ENCODE measurements around the gene C1QTNF2. TPM values are rescaled to one million over a fixed set of nuclear protein-coding genes. Genes with fewer than 3 reads are reported as not detected.
A peak's percentile ranks its signal among the peaks of the same experiment; 100 is the strongest.

C1QTNF2 gene
- total and polyA plus RNA-seq, 5 donors = 1.6 to 4.3 (median 2.1) TPM

GRCh38 chr5:160371294-160371693 lies 868 bp upstream of the C1QTNF2 start:
- H3K4me3 ChIP-seq (ENCODE audit: low read length) = no peak overlapping the region
- H3K27me3 ChIP-seq (ENCODE audit: control insufficient read depth, insufficient read depth) = no peaks in the 10 kb centered on the region
- DNase-seq (no peak), ATAC-seq (no peak)
- intact Hi-C loops (cut with DNase I) = no loop called here
- H3K27ac ChIP-seq (ENCODE audit: low read length) = no peak overlapping the region
- H3K4me1 ChIP-seq (ENCODE audit: control insufficient read depth, insufficient read depth, low read length) = no peaks in the 10 kb centered on the region
- H3K9me3 ChIP-seq (ENCODE audit: control insufficient read depth, low read length) = no peaks in the 10 kb centered on the region

GRCh38 chr5:160370713-160371034 lies 248 bp upstream of the C1QTNF2 start:
- Histone ChIP-seq H3K4me3 (ENCODE audit: low read length) (peak overlapping the region; percentile 72), H3K4me1 (ENCODE audit: control insufficient read depth, insufficient read depth, low read length) (no peaks in the 10 kb centered on the region), H3K27ac (ENCODE audit: low read length) (no peak overlapping the region), H3K27me3 (ENCODE audit: control insufficient read depth, insufficient read depth) (no peaks in the 10 kb centered on the region), H3K9me3 (ENCODE audit: control insufficient read depth, low read length) (no peaks in the 10 kb centered on the region)
- 28% methylated on average over 12 of the region's 12 CpGs for WGBS
- intact Hi-C loops (cut with DNase I) = no loop called here
- DNase-seq = no peak
- ATAC-seq = peak in 1 of 2 donors; percentile 9

GRCh38 chr5:160367885-160368284 lies 2.5 kb downstream of the C1QTNF2 start:
- no peak overlapping the region for H3K27ac ChIP-seq (ENCODE audit: low read length)
- H3K4me3 ChIP-seq (ENCODE audit: low read length) = no peak overlapping the region
- DNase-seq (no peak), ATAC-seq (no peak)
- H3K4me1 ChIP-seq (ENCODE audit: control insufficient read depth, insufficient read depth, low read length) = no peaks in the 10 kb centered on the region
- no peaks in the 10 kb centered on the region for H3K9me3 ChIP-seq (ENCODE audit: control insufficient read depth, low read length)
- intact Hi-C loops (cut with DNase I) = no loop called here
- no peaks in the 10 kb centered on the region for H3K27me3 ChIP-seq (ENCODE audit: control insufficient read depth, insufficient read depth)
- 96% methylated on average over 3 of the region's 3 CpGs for WGBS

GRCh38 chr5:160367261-160367660 lies 3.2 kb downstream of the C1QTNF2 start:
- ATAC-seq = no peak
- WGBS = 50% methylated on average over 2 of the region's 2 CpGs

DNA sequence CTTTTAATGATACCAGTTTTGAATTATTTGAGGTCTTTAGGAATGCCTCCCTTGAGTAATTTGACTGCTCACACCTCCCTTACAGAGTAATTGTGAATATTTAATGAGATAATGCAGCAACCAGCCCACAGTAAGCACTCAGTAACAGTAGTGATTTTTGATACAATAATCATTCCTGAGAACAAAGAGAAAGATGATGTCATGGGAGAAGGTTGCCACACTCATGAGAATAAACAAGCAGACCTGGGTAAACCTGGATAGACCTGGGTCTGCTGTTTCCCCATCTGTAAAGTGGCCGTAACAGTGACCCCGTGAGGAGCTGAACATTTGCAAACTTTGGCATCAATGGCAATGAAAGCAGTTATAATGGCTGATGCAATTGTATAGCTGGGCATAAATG lies 4.2 kb downstream of the C1QTNF2 start:
- H3K27ac ChIP-seq (ENCODE audit: low read length) = no peak overlapping the region
- no peak for ATAC-seq
- WGBS = 92% methylated on average over 2 of the region's 2 CpGs
- no peaks in the 10 kb centered on the region for H3K4me1 ChIP-seq (ENCODE audit: control insufficient read depth, insufficient read depth, low read length)
- DNase-seq = no peak
- no peaks in the 10 kb centered on the region for H3K9me3 ChIP-seq (ENCODE audit: control insufficient read depth, low read length)
- intact Hi-C loops (cut with DNase I) = no loop called here
- no peaks in the 10 kb centered on the region for H3K27me3 ChIP-seq (ENCODE audit: control insufficient read depth, insufficient read depth)
- H3K4me3 ChIP-seq (ENCODE audit: low read length) = no peak overlapping the region

More at GRCh38 chr5:160367261-160367660, 3.2 kb downstream of the C1QTNF2 start:
- Histone ChIP-seq H3K27ac (ENCODE audit: low read length) (no peak overlapping the region), H3K27me3 (ENCODE audit: control insufficient read depth, insufficient read depth) (no peaks in the 10 kb centered on the region), H3K4me1 (ENCODE audit: control insufficient read depth, insufficient read depth, low read length) (no peaks in the 10 kb centered on the region), H3K4me3 (ENCODE audit: low read length) (no peak overlapping the region), H3K9me3 (ENCODE audit: control insufficient read depth, low read length) (no peaks in the 10 kb centered on the region)
- intact Hi-C loops (cut with DNase I) = no loop called here
- DNase-seq = no peak

DNA sequence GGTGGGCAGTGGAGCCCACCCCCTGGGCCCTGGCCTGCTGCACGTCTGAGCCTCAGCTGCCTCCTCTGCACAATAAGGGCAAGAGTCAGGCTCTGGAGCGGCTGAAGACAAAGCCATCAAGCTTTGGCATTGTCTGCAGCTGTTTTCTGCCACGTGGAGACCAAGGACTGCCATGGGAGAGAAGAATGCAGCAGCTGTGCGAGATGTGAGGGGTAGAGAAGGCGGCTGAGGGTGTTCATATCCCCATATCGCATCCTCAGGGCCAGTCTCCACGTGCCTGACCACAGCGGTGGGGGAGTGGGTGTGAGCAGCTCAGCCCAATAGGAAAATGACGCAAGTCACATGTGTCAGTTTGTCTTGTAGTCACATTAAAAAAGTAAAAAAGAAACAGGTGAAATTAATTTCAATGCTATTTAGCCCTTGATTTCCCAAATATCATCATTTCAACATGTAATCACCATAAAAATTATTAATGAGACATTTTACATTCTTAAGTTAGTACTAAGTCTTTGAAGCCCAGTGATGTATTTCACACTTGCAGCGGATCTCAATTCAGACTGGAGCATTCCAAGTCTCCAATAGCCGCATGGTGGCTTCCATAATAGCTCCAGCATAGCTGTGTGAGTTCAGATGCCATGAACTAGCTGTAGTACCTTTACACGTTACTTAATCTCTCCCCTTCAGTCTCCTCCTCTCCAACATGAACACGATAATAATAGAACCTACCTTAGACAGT lies 6.6 kb downstream of the C1QTNF2 start:
- H3K27me3 ChIP-seq (ENCODE audit: control insufficient read depth, insufficient read depth) = no peaks in the 10 kb centered on the region
- no peak overlapping the region for H3K4me3 ChIP-seq (ENCODE audit: low read length)
- H3K27ac ChIP-seq (ENCODE audit: low read length) = no peak overlapping the region
- WGBS = 69% methylated on average over 13 of the region's 13 CpGs
- no peaks in the 10 kb centered on the region for H3K9me3 ChIP-seq (ENCODE audit: control insufficient read depth, low read length)
- H3K4me1 ChIP-seq (ENCODE audit: control insufficient read depth, insufficient read depth, low read length) = peaks cover 4% of the 10 kb centered on the region
- DNase-seq (peak in 1 of 3 donors; percentile 28), ATAC-seq (no peak)
- intact Hi-C loops (cut with DNase I) = no loop called here

DNA sequence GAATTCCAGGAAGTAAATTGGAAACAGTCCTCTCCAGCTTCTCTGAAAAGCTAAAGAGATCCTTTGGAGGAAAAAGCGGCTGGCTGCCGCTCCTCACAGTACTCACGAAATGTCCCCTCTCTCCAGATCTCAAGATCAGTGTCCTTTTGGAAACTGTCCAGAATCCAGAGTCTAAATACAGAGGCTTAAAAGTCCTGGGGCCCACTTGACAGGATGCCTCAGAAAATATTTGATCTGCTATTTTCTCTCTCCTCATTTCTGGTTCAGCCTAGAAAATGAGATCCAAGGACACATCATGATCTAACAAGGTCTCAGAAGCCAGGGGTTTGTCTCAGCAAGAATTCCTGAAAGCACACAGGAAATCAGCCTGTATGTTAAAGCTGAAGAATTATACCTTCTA lies 7.2 kb downstream of the C1QTNF2 start:
- no peaks in the 10 kb centered on the region for H3K9me3 ChIP-seq (ENCODE audit: control insufficient read depth, low read length)
- intact Hi-C loops (cut with DNase I) = no loop called here
- peaks cover 4% of the 10 kb centered on the region for H3K4me1 ChIP-seq (ENCODE audit: control insufficient read depth, insufficient read depth, low read length)
- no peak overlapping the region for H3K27ac ChIP-seq (ENCODE audit: low read length)
- no peak overlapping the region for H3K4me3 ChIP-seq (ENCODE audit: low read length)
- ATAC-seq (peak in 1 of 2 donors; percentile 7), DNase-seq (peak in 2 of 3 donors; percentile 36 to 49)
- no peaks in the 10 kb centered on the region for H3K27me3 ChIP-seq (ENCODE audit: control insufficient read depth, insufficient read depth)
- WGBS = 27% methylated on average over 3 of the region's 3 CpGs

GRCh38 chr5:160361624-160362228 lies 8.7 kb downstream of the C1QTNF2 start:
- no peak for DNase-seq
- Histone ChIP-seq H3K27ac (ENCODE audit: low read length) (no peak overlapping the region), H3K4me1 (ENCODE audit: control insufficient read depth, insufficient read depth, low read length) (peaks cover 7% of the 10 kb centered on the region), H3K9me3 (ENCODE audit: control insufficient read depth, low read length) (no peaks in the 10 kb centered on the region), H3K27me3 (ENCODE audit: control insufficient read depth, insufficient read depth) (no peaks in the 10 kb centered on the region), H3K4me3 (ENCODE audit: low read length) (no peak overlapping the region)
- no peak for ATAC-seq
- 88% methylated on average over 9 of the region's 9 CpGs for WGBS
- intact Hi-C loops (cut with DNase I) = no loop called here

DNA sequence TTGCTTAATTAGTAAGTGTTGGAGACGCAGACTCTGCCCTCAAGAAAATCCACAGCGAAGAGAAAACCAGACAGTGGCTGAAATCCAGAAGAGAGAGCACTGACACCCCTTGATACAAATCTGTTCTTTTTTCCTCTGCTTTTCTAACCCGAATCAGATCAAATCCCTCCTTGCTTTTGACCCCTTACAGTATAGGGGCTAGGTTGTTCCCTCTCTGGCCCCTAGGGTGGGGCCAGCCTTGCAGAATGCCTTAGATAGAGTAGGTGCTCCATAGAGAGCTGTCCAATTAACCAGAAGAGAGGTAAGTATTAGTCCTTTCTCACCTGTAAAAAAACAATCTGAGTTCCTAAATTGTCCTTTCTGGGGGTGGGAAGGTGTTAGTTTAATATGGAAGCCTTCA lies 10.1 kb downstream of the C1QTNF2 start:
- Histone ChIP-seq H3K4me1 (ENCODE audit: control insufficient read depth, insufficient read depth, low read length) (peaks cover 7% of the 10 kb centered on the region), H3K27ac (ENCODE audit: low read length) (no peak overlapping the region), H3K27me3 (ENCODE audit: control insufficient read depth, insufficient read depth) (no peaks in the 10 kb centered on the region), H3K9me3 (ENCODE audit: control insufficient read depth, low read length) (no peaks in the 10 kb centered on the region), H3K4me3 (ENCODE audit: low read length) (no peak overlapping the region)
- ATAC-seq (no peak), DNase-seq (no peak)
- 67% methylated on average over 3 of the region's 3 CpGs for WGBS
- intact Hi-C loops (cut with DNase I) = no loop called here

GRCh38 chr5:160359816-160360215 lies 10.6 kb downstream of the C1QTNF2 start:
- intact Hi-C loops (cut with DNase I) = no loop called here
- WGBS = 52% methylated on average over 4 of the region's 4 CpGs
- ATAC-seq (peak; percentile 9 to 59), DNase-seq (peak in 2 of 3 donors; percentile 50 to 59)
- Histone ChIP-seq H3K27ac (ENCODE audit: low read length) (no peak overlapping the region), H3K27me3 (ENCODE audit: control insufficient read depth, insufficient read depth) (no peaks in the 10 kb centered on the region), H3K4me1 (ENCODE audit: control insufficient read depth, insufficient read depth, low read length) (peaks cover 7% of the 10 kb centered on the region), H3K4me3 (ENCODE audit: low read length) (no peak overlapping the region), H3K9me3 (ENCODE audit: control insufficient read depth, low read length) (no peaks in the 10 kb centered on the region)

GRCh38 chr5:160359242-160359641 lies 11.2 kb downstream of the C1QTNF2 start:
- no peak for DNase-seq
- Histone ChIP-seq H3K27me3 (ENCODE audit: control insufficient read depth, insufficient read depth) (no peaks in the 10 kb centered on the region), H3K4me3 (ENCODE audit: low read length) (no peak overlapping the region), H3K9me3 (ENCODE audit: control insufficient read depth, low read length) (no peaks in the 10 kb centered on the region), H3K4me1 (ENCODE audit: control insufficient read depth, insufficient read depth, low read length) (peaks cover 7% of the 10 kb centered on the region), H3K27ac (ENCODE audit: low read length) (no peak overlapping the region)
- no peak for ATAC-seq
- intact Hi-C loops (cut with DNase I) = no loop called here
- 30% methylated on average over 1 of the region's 1 CpG for WGBS
